ENCODE measurements around the gene PTPRD.

PTPRD gene

DNA sequence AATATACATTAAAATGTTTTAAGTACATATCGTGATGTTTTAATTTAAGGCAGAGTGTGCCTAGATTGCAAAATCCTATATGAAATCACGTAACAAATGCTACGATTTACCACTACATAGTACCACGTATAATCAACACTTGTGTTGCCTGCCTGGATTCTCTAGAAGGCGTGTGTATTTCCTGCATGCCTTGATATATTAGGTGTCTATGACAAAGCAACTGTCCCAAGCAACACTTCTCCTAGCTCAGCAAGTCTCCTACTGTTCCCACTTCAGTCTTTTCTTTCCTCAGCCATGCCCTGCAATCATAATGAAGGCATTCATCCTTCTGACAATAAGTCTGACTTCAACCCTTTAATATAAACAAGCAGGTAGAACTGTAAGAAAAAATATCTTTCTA, 89.6 kb downstream of the PTPRD start:
- TF ChIP-seq, protein P1, sequence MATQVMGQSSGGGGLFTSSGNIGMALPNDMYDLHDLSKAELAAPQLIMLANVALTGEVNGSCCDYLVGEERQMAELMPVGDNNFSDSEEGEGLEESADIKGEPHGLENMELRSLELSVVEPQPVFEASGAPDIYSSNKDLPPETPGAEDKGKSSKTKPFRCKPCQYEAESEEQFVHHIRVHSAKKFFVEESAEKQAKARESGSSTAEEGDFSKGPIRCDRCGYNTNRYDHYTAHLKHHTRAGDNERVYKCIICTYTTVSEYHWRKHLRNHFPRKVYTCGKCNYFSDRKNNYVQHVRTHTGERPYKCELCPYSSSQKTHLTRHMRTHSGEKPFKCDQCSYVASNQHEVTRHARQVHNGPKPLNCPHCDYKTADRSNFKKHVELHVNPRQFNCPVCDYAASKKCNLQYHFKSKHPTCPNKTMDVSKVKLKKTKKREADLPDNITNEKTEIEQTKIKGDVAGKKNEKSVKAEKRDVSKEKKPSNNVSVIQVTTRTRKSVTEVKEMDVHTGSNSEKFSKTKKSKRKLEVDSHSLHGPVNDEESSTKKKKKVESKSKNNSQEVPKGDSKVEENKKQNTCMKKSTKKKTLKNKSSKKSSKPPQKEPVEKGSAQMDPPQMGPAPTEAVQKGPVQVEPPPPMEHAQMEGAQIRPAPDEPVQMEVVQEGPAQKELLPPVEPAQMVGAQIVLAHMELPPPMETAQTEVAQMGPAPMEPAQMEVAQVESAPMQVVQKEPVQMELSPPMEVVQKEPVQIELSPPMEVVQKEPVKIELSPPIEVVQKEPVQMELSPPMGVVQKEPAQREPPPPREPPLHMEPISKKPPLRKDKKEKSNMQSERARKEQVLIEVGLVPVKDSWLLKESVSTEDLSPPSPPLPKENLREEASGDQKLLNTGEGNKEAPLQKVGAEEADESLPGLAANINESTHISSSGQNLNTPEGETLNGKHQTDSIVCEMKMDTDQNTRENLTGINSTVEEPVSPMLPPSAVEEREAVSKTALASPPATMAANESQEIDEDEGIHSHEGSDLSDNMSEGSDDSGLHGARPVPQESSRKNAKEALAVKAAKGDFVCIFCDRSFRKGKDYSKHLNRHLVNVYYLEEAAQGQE (IDR thresholded peaks at IDR 0.05; ENCODE audit: insufficient read depth in 1 of 2, low read depth in 2 of 2, low read length in 2 of 2) = no peak
- TF ChIP-seq TAF1 (IDR thresholded peaks at IDR 0.05; ENCODE audit: borderline replicate concordance, insufficient read depth, low read length) (no peak), FOXP2 (optimal IDR thresholded peaks at IDR 0.05; ENCODE audit: borderline replicate concordance, extremely low read depth, extremely low read length, insufficient read depth) (no peak), POLR2AphosphoS5 (IDR thresholded peaks at IDR 0.05; ENCODE audit: low read depth, low read length) (no peak), SIN3A (IDR thresholded peaks at IDR 0.05; ENCODE audit: borderline replicate concordance, insufficient read depth, low read length) (no peak)

DNA sequence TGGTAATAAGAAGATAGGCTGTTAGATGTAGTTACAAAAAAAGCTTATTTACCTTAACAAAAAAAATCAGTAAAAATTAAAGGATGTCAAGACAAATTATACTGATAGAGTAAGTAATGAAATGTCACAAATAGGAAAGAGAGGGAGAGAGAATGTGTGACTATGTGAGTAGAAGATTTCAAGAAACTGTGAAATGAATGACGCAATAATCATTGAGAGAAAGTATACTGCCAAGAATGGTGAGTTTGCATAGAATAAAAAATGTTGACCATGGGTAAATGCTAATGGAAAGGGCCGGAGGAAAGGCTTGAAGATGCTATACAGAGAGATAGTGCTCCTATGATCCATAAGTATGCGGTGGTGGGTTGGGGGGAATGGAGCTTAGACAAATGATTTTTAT, 100.7 kb downstream of the PTPRD start:
- TF ChIP-seq POLR2AphosphoS5 (IDR thresholded peaks at IDR 0.05; ENCODE audit: low read depth, low read length) = no peak
- TF ChIP-seq, protein P1 (IDR thresholded peaks at IDR 0.05; ENCODE audit: insufficient read depth in 1 of 2, low read depth in 2 of 2, low read length in 2 of 2) = no peak
- no peak for TF ChIP-seq FOXP2 (optimal IDR thresholded peaks at IDR 0.05; ENCODE audit: borderline replicate concordance, extremely low read depth, extremely low read length, insufficient read depth)
- no peak for TF ChIP-seq TAF1 (IDR thresholded peaks at IDR 0.05; ENCODE audit: borderline replicate concordance, insufficient read depth, low read length)
- no peak for TF ChIP-seq SIN3A (IDR thresholded peaks at IDR 0.05; ENCODE audit: borderline replicate concordance, insufficient read depth, low read length)

DNA sequence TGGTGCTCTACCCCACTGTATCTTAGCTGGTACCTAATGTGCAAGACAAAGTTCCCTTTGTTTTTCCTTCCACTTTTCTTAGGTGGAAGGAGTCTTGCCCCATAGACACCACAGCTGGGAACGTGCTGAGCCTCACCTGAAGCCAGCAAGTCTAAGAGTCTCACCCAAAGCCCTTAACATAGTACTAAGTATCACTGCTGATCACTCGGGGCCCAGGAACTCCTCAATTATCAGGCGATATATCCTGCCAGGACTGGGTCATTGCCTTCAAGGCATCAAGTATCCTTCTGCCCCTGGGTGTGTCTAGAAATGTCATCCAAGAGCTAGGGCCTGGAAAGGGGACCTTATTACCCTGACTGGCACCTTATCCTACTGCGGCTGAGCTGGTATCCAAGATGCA, 123.9 kb downstream of the PTPRD start:
- no peak for TF ChIP-seq FOXP2 (optimal IDR thresholded peaks at IDR 0.05; ENCODE audit: borderline replicate concordance, extremely low read depth, extremely low read length, insufficient read depth)

DNA sequence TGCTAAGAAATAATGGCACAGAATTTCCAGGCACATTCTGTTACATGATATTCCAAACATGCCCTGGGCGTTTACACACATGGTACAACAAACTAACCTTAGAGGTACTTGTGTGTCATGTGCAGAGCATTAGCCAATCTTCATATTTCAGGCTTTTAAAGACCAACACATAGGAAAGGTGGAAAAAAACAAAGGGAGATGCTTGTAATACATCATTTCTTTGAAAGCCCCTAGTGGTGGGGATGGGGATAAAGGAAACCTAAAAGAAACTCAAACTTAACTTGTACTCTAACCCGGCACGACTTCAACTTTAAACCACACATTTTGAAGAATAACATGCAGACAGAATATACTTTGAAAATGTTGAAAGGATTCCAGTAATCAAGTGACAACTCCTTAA, 133.6 kb downstream of the PTPRD start:
- TF ChIP-seq FOXP2 (optimal IDR thresholded peaks at IDR 0.05; ENCODE audit: borderline replicate concordance, extremely low read depth, extremely low read length, insufficient read depth) (no peak), SIN3A (IDR thresholded peaks at IDR 0.05; ENCODE audit: borderline replicate concordance, insufficient read depth, low read length) (no peak), POLR2AphosphoS5 (IDR thresholded peaks at IDR 0.05; ENCODE audit: low read depth, low read length) (no peak), TAF1 (IDR thresholded peaks at IDR 0.05; ENCODE audit: borderline replicate concordance, insufficient read depth, low read length) (no peak)
- TF ChIP-seq, protein P1 (IDR thresholded peaks at IDR 0.05; ENCODE audit: insufficient read depth in 1 of 2, low read depth in 2 of 2, low read length in 2 of 2) = no peak

DNA sequence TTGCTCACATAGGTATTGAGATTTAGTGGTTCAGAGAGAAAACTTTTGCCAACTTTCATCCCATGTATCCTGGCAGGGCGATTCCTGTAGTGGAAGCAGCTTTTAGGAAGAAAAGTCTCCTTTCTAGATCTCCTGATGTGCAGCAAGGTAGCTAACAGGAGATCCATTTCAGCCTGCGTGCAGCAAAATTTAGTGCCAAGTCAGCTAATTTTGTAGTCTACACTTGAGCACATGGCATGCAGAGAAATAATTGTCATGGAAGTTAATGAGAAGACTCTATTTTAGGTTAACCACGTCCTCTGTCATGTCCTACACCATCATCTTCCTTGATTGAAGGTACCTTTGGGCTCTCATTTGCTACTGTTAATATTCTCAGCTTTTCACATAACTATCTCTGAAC, 165.8 kb downstream of the PTPRD start:
- no peak for TF ChIP-seq POLR2AphosphoS5 (IDR thresholded peaks at IDR 0.05; ENCODE audit: low read depth, low read length)
- TF ChIP-seq, protein P1 (IDR thresholded peaks at IDR 0.05; ENCODE audit: insufficient read depth in 1 of 2, low read depth in 2 of 2, low read length in 2 of 2) = no peak
- TF ChIP-seq FOXP2 (optimal IDR thresholded peaks at IDR 0.05; ENCODE audit: borderline replicate concordance, extremely low read depth, extremely low read length, insufficient read depth) = no peak
- TF ChIP-seq TAF1 (IDR thresholded peaks at IDR 0.05; ENCODE audit: borderline replicate concordance, insufficient read depth, low read length) = no peak
- TF ChIP-seq SIN3A (IDR thresholded peaks at IDR 0.05; ENCODE audit: borderline replicate concordance, insufficient read depth, low read length) = no peak

Data from PFSK-1 (cell line).